Stimulated activated CD8-positive, alpha-beta memory T cell treated with anti-CD3 and anti-CD28 coated beads, Interleukin-2, amount 100 ng/mL, for 48 hours (primary cell): Measurements from ENCODE around the gene TXNDC11.

Source experiments
- DNase-seq, 2 donors: peaks; one replicate each; pipeline ENCODE4 v3.0.0-alpha.2; 2020; ENCODE audit warnings: low read depth in 2 of 2

TXNDC11 gene

GRCh38 chr16:11675561-11676511 is 66.8 kb downstream of the TXNDC11 start:
- DNase-seq, result no peak

DNA sequence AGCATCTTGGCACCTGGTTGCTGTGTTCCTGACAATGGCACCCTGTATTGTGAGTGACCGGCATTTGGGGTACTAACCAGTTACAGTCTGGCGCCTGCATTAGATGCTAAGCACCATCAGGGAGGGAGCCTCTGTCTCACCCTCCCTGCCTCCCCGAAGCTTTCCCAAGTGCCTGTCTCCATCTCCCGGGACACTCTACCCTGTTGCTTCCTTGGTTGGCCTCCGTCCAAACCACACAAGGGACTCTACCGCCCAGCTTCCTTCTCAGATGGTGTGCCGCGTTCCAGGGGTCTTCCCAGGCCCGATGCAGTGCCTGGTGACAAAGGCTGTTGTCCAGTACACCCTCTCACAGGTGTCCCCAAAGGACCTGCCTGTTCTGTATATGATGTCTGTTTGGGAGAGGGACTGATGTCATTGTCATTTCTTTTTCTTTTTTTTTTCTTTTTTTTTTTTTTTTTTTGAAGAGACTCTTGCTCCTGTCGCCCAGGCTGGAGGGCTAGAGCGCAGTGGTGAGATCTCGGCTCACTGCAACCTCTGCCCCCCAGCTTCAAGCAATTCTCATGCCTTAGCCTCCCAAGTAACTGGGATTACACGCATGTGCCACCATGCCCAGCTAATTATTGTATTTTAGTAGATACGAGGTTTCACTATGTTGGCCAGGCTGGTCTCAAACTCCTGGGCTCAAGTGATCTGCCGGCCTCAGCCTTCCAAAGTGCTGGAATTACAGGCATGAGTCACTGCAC is 67.7 kb downstream of the TXNDC11 start:
- DNase-seq, result no peak

DNA sequence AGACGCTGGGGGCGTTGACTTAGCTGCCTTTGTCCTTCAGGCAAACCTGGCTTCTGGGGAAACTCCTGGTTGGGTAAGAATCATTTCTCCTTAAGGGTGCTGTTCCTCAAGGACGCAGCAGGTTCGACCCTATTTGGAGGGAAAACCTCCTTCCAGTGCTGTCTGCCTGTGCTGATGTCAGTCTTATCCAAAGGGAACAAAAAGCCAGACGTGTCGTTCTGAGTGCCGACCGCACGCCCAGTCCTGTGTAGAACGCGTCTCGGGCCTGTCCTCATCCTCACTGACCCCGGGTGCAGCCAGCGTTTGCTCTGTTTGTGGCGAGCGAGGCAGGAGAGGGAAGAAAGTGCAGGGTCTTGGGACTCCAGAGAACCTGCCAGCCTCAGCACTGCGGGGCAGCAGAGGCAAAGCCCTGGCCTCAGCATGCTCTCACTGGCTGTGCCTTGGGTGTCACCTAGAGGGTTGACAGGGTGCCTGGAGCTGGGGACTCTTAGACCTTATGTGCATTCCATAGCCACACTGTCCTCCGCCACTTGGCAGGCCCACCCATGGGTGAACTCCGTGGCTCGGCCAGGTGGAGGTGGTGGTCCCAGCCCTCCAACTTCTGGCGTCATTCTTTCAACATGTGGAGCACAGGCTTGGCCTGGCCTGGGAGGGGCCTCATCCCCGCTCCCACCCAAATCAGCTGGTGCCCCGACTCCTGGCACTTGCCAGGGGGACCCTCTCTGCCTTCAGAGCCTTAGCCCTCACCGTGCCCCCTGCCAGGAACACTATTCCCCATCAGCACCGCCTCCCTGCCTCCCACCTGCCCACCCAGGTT is 68.4 kb downstream of the TXNDC11 start:
- no peak for DNase-seq

DNA sequence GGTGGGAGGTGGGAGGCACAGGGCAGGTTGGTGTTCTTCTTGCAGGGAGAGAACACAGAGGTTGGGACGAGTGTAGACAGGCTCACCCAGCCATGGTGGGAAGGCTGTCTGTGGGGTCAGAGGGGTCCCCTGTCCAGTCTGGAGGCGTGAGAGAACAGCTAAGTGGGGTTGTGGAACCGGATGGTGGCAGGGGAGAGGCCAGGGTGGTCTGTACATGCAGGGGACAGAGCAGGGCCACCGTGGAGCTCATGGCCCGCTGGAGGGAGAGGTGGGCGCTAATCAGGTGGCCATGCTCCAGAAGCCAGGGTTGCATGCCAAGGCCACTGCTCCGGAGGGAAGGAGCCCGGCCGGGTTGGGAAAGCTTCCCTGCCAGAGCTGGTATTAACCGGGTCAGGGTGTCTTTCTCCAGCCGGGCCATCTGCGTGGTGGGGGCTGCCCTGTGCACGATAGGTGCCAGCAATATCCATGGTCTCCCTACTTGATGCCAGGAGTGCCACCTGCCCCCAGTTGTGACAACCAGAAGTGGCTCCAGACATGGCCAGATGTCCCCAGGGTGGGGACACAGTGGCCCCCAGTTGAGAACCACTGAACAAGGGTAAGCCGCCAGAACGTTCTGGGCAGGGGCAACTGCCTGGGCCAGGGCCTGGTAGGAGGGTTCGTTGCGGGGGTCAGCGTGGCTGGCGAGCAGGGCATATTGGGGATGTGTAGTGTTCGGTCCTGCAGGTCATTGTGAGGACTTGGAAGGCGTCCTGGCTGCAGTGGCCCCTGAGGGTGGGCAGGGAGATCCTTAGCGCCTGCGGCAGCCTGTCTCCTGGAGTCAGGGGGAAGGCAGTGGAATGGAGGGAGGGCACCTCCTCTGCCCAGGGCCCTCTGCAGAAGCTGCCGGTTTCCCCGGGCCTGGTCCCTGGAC is 69.3 kb downstream of the TXNDC11 start:
- no peak for DNase-seq

GRCh38 chr16:11672206-11673090 is 70.2 kb downstream of the TXNDC11 start:
- no peak for DNase-seq

- DNase-seq, result no peak
Observed at GRCh38 chr16:11671676-11672075, 71.0 kb downstream of the TXNDC11 start.

DNA sequence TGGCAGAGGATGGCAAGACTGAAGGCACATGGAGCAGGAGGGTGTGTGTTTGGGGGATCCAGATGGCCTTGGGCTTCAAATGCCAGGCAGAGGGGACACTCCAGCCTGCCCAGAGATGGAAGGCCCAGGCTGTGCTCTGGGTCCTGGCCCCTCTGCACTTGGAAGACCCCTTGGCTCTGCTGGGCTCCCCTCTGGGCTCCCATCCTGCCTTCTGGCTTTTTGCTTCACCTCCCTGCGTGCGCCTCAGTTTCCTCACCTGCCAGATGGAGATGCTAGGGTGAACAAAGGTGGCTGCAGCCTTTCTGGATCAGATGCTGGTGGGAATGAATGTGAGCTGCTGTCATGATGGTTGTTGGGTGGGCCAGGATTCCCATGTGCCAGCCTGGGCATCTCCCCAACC is 71.4 kb downstream of the TXNDC11 start:
- no peak for DNase-seq

GRCh38 chr16:11670171-11671131 is 72.2 kb downstream of the TXNDC11 start:
- DNase-seq, result no peak

DNA sequence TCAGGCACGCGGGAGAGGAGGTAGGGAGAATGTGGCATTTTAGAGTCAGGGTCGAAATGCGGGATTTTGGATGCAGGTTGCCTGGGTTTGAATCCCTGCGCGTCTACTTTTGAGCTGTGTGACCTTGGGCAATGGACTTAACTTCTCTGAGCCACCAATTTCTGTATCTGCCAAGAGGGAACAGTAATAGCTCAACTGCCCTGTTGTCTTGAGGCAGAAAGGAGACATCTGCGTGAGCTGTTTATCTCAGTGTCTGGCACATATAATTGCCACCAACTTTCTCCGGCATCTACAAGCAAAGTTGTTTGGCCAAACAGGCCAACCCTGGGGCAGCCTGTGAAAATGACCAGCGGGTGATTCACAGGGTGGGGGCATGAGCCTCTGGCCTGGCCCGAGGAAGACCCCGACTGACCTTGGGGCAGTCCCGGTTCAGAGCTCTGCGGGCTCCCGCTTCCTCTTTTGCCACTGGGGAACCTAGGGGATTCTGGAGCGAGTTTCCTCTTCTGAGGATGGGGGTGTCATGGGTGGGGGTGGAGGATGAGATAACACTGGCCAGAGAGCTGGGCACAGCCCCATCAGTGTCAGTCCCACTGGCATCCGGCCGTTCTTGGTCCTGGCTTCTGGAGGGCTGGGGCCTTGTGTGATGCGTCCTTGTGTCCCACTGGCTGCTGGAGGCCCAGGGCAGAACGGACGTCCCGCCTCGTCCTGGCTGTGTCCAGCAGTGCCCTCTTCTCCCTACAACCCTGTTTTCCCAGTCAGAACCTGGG is 73.1 kb downstream of the TXNDC11 start:
- DNase-seq, result no peak

GRCh38 chr16:11668623-11669379 is 73.9 kb downstream of the TXNDC11 start:
- no peak for DNase-seq

DNA sequence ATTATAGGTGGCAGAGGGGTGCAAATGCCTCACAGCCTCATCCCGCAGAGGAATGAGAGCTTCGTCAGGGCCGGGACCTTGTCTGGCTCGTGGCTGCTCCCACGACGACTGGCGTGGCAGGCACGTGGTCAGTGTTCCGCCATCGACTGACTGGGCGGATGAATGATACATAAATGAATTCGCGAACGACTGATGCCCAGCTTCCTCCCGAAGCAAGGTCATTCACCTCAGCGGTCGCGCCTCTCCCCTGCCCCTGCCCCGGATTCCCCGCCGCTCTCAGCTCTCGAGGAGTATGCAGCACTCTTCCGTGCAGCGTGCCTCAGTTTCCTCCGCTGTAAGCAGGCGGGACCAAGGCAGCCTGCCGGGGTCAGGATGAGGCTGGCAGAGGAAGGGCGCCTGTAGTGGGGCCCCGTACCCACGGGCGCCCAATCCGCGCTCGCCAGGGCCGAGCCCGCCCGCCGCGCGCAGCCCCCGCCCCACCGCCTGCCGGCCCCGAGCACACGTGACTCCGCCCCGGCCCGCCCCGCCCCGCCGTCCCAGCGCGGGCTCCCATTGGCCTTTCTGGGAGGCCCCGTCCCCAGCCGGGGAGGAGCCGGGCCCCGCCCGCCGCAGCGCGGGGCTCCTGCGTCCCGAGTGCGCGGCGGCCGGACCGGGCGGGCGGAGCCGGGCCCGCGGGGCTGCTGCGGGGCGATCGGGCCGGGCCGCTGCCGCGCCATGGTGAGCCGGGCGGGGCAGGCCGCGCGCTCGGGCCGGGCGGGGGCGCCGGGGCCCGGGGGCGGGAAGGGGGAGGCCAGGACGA is 74.6 kb downstream of the TXNDC11 start, which contains the start of gene SNN:
SNN (plus strand) TSS at position 632 of the 799 bp plus-strand sequence. CDS start 7,605 bp downstream, outside the sequence.
- peak; percentile 81 to 82 for DNase-seq

DNA sequence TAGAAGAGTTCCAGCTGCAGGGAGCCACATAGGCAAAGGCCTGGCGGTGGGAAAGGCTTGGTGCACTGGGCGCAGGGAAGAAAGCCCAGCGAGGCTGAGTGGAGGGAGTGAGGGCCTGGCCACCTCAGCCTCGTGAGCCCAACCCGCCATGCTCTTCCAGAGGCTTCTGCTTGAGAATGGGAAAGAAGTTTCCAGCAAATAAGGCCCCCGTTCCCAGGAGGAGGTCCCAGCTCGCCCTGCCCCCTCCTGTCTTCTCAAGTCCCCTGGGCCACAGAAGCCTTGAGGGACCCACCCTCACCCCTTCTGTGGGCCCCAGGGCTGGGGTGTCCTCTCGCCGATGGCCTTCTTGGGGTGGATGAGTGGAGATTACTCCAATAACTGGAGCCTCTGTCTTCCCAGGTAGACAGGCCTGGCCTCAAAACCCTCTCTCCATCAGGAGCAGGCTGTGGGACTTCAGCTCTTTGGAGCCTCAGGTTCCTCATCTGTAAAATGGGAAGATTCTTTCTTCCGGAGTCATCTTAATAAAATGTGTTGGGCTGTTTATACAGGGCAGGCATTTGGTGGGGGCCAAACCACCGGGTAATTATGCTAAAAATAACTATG is 75.3 kb downstream of the TXNDC11 start:
- DNase-seq, result no peak

GRCh38 chr16:11666103-11667055 is 76.3 kb downstream of the TXNDC11 start:
- DNase-seq, result no peak

DNA sequence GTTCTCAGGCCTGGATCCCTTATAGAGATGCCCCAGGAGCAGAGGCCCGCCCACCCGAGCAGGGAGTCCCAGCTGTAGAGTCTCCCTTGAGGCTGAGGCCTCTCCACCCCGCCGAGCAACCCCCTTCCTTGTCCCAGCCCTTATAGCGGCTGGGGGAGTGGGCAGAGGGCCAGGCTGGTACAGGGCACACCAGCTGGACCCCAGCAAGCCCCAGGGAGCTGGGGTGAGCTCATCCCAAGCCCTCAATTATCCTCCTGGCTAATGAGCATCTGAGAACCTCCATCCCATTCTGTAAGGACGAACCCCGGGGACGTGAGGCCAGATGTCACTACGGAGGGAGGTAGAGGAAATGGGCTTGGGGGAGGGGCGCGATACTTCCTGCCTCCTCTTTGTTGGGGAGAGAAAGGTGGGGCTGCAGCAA is 77.6 kb downstream of the TXNDC11 start:
- peak in 1 of 2 donors; percentile 19 for DNase-seq

DNA sequence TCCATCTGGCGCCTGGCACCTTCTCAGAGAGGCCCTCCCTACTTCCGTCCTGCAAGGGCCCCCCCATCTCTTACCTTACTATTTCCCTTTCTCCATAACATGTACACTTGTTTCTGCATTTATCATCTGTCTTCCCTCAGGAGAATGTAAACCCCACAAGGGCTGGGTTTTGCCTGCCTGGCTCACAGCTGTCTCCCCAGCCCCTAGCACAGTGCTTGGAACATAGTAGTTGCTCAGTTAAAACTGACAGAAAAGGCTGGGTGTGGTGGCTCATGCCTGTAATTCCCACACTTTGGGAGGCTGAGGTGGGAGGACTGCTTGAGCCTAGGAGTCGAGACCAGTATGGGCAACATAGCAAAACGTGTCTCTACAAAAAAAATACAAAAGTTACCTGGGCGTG is 80.1 kb downstream of the TXNDC11 start:
- no peak for DNase-seq
